ENCODE measurements around the gene SLC13A2. TPM values are rescaled to one million over a fixed set of nuclear protein-coding genes. Genes with fewer than 3 reads are reported as not detected.
A peak's percentile ranks its signal among the peaks of the same experiment; 100 is the strongest.
"Not testable (repeated sequence)": the region's sequence is repeated elsewhere in the genome, so short reads cannot be mapped to it uniquely, and the experiment has no call there.

Gene SLC13A2
- total RNA-seq = under 1 TPM in 4 of 8 experiments, not detected in 4; 0.09 to 1.00 (median 0.40) TPM

- H3K4me1 ChIP-seq (replicated peaks in 1 of 2) = peaks cover 6 to 14% of the 10 kb centered on the region in 2 donors
- no peak within 1 kb of the TSS for H3K27ac ChIP-seq
- ATAC-seq (replicated peaks in 6 of 8) = no peak
- no peak within 1 kb of the TSS for H3K4me3 ChIP-seq
- in situ Hi-C loops (cut with MboI; ENCODE audit: low pct_unique_long_range_greater_than_20kb in 2 of 9, low sequenced_read_pairs in 9 of 9, unreplicated experiment in 9 of 9) = no loop called here
- WGBS, 10 experiments = 20 to 95% (median 67%) methylated on average over 1 to 4 of the region's 5 CpGs; no CpG with 5 or more reads in 5 of the 10 experiments
Observed at GRCh38 chr17:28473542-28473941, at the start of gene SLC13A2. Gene SLC13A2, plus strand, starts transcription at chr17:28473644. Its CDS starts 69 bp downstream, at chr17:28473713.

- WGBS, 10 experiments = 33 to 92% (median 83%) methylated on average over 1 to 10 of the region's 13 CpGs
- Histone ChIP-seq H3K27ac (no peak overlapping the region), H3K4me3 (no peak overlapping the region), H3K4me1 (replicated peaks in 1 of 2) (no peaks in the 10 kb centered on the region)
- in situ Hi-C loops (cut with MboI; ENCODE audit: low pct_unique_long_range_greater_than_20kb in 2 of 9, low sequenced_read_pairs in 9 of 9, unreplicated experiment in 9 of 9) = no loop called here
- ATAC-seq (replicated peaks in 6 of 8) = no peak
Observed at GRCh38 chr17:28425206-28425605, 48.2 kb upstream of the SLC13A2 start.

GRCh38 chr17:28426081-28426519 is 47.3 kb upstream of the SLC13A2 start:
- Histone ChIP-seq H3K4me3 (no peak overlapping the region), H3K4me1 (replicated peaks in 1 of 2) (no peaks in the 10 kb centered on the region), H3K27ac (no peak overlapping the region)
- ATAC-seq (replicated peaks in 6 of 8) = peak in 3 of 8 experiments; percentile 36 to 76 (median 39)
- 45 to 73% (median 60%) methylated on average over 1 to 8 of the region's 9 CpGs; no CpG with 5 or more reads in 3 of the 10 experiments for WGBS, 10 experiments
- in situ Hi-C loops (cut with MboI; ENCODE audit: low pct_unique_long_range_greater_than_20kb in 2 of 9, low sequenced_read_pairs in 9 of 9, unreplicated experiment in 9 of 9) = no loop called here

GRCh38 chr17:28427371-28427770 is 46.1 kb upstream of the SLC13A2 start:
- in situ Hi-C loops (cut with MboI; ENCODE audit: low pct_unique_long_range_greater_than_20kb in 2 of 9, low sequenced_read_pairs in 9 of 9, unreplicated experiment in 9 of 9) = no loop called here
- ATAC-seq (replicated peaks in 6 of 8) = peak in 3 of 8 experiments; percentile 62 to 91 (median 90)
- WGBS, 10 experiments = 0 to 95% (median 77%) methylated on average over 1 to 5 of the region's 5 CpGs
- Histone ChIP-seq H3K4me3 (no peak overlapping the region), H3K4me1 (replicated peaks in 1 of 2) (no peaks in the 10 kb centered on the region), H3K27ac (no peak overlapping the region)

GRCh38 chr17:28427982-28428381 is 45.5 kb upstream of the SLC13A2 start:
- WGBS, 10 experiments = 38 to 100% (median 86%) methylated on average over 1 to 3 of the region's 4 CpGs; no CpG with 5 or more reads in 1 of the 10 experiments
- not testable (repeated sequence) for ATAC-seq (replicated peaks in 6 of 8)

GRCh38 chr17:28433721-28434120 is 39.7 kb upstream of the SLC13A2 start:
- in situ Hi-C loops (cut with MboI; ENCODE audit: low pct_unique_long_range_greater_than_20kb in 2 of 9, low sequenced_read_pairs in 9 of 9, unreplicated experiment in 9 of 9) = no loop called here
- ATAC-seq (replicated peaks in 6 of 8) = no peak
- Histone ChIP-seq H3K4me1 (replicated peaks in 1 of 2) (no peaks in the 10 kb centered on the region), H3K27ac (no peak overlapping the region), H3K4me3 (no peak overlapping the region)
- WGBS, 10 experiments = 60 to 100% (median 75%) methylated on average over 1 of the region's 1 CpG; no CpG with 5 or more reads in 7 of the 10 experiments

More at GRCh38 chr17:28427982-28428381, 45.5 kb upstream of the SLC13A2 start:
- H3K4me1 ChIP-seq (replicated peaks in 1 of 2); H3K4me3 ChIP-seq; in situ Hi-C loops (cut with MboI; ENCODE audit: low pct_unique_long_range_greater_than_20kb in 2 of 9, low sequenced_read_pairs in 9 of 9, unreplicated experiment in 9 of 9); H3K27ac ChIP-seq: not testable (repeated sequence)

- WGBS, 10 experiments = 0 to 83% (median 48%) methylated on average over 1 to 6 of the region's 8 CpGs; no CpG with 5 or more reads in 2 of the 10 experiments
- H3K4me1 ChIP-seq (replicated peaks in 1 of 2); ATAC-seq (replicated peaks in 6 of 8); in situ Hi-C loops (cut with MboI; ENCODE audit: low pct_unique_long_range_greater_than_20kb in 2 of 9, low sequenced_read_pairs in 9 of 9, unreplicated experiment in 9 of 9); H3K4me3 ChIP-seq; H3K27ac ChIP-seq: not testable (repeated sequence)
Observed at GRCh38 chr17:28434326-28434725, 39.1 kb upstream of the SLC13A2 start.

GRCh38 chr17:28443901-28444638 is 29.4 kb upstream of the SLC13A2 start:
- WGBS, 10 experiments = 9 to 96% (median 77%) methylated on average over 1 to 9 of the region's 9 CpGs; no CpG with 5 or more reads in 3 of the 10 experiments
- no peak overlapping the region for H3K4me3 ChIP-seq
- H3K4me1 ChIP-seq (replicated peaks in 1 of 2) = no peaks in the 10 kb centered on the region
- H3K27ac ChIP-seq = no peak overlapping the region
- in situ Hi-C loops (cut with MboI; ENCODE audit: low pct_unique_long_range_greater_than_20kb in 2 of 9, low sequenced_read_pairs in 9 of 9, unreplicated experiment in 9 of 9) = no loop called here
- ATAC-seq (replicated peaks in 6 of 8) = no peak

- ATAC-seq (replicated peaks in 6 of 8) = no peak
- whole genome bisulfite sequencing, 10 experiments = 22 to 91% (median 73%) methylated on average over 2 to 8 of the region's 8 CpGs; no CpG with 5 or more reads in 2 of the 10 experiments
- Histone ChIP-seq H3K4me3 (no peak overlapping the region), H3K4me1 (replicated peaks in 1 of 2) (no peaks in the 10 kb centered on the region), H3K27ac (no peak overlapping the region)
- in situ Hi-C loops (cut with MboI; ENCODE audit: low pct_unique_long_range_greater_than_20kb in 2 of 9, low sequenced_read_pairs in 9 of 9, unreplicated experiment in 9 of 9) = no loop called here
Observed at GRCh38 chr17:28446716-28447395, 26.6 kb upstream of the SLC13A2 start.

GRCh38 chr17:28447396-28447760 is 26.1 kb upstream of the SLC13A2 start:
- 0 to 83% (median 54%) methylated on average over 1 to 5 of the region's 5 CpGs for WGBS, 10 experiments
- ATAC-seq (replicated peaks in 6 of 8) = no peak

GRCh38 chr17:28449859-28450258 is 23.6 kb upstream of the SLC13A2 start:
- H3K4me1 ChIP-seq (replicated peaks in 1 of 2) = no peaks in the 10 kb centered on the region
- WGBS, 10 experiments = 86 to 100% (median 90%) methylated on average over 1 of the region's 1 CpG; no CpG with 5 or more reads in 2 of the 10 experiments
- in situ Hi-C loops (cut with MboI; ENCODE audit: low pct_unique_long_range_greater_than_20kb in 2 of 9, low sequenced_read_pairs in 9 of 9, unreplicated experiment in 9 of 9) = no loop called here
- no peak for ATAC-seq (replicated peaks in 6 of 8)
- no peak overlapping the region for H3K4me3 ChIP-seq
- no peak overlapping the region for H3K27ac ChIP-seq

More at GRCh38 chr17:28447396-28447760, 26.1 kb upstream of the SLC13A2 start:
- Histone ChIP-seq H3K27ac (no peak overlapping the region), H3K4me1 (replicated peaks in 1 of 2) (no peaks in the 10 kb centered on the region), H3K4me3 (no peak overlapping the region)
- in situ Hi-C loops (cut with MboI; ENCODE audit: low pct_unique_long_range_greater_than_20kb in 2 of 9, low sequenced_read_pairs in 9 of 9, unreplicated experiment in 9 of 9) = no loop called here

GRCh38 chr17:28457890-28458289 is 15.6 kb upstream of the SLC13A2 start:
- WGBS, 10 experiments = 11 to 86% (median 50%) methylated on average over 1 of the region's 6 CpGs; no CpG with 5 or more reads in 1 of the 10 experiments
- Histone ChIP-seq H3K27ac (no peak overlapping the region), H3K4me3 (no peak overlapping the region), H3K4me1 (replicated peaks in 1 of 2) (no peaks in the 10 kb centered on the region)
- ATAC-seq (replicated peaks in 6 of 8) = no peak
- in situ Hi-C loops (cut with MboI; ENCODE audit: low pct_unique_long_range_greater_than_20kb in 2 of 9, low sequenced_read_pairs in 9 of 9, unreplicated experiment in 9 of 9) = no loop called here

- no CpG with 5 or more reads among the region's 32 CpGs for WGBS, 10 experiments
- H3K4me3 ChIP-seq; ATAC-seq (replicated peaks in 6 of 8); H3K27ac ChIP-seq; H3K4me1 ChIP-seq (replicated peaks in 1 of 2); in situ Hi-C loops (cut with MboI; ENCODE audit: low pct_unique_long_range_greater_than_20kb in 2 of 9, low sequenced_read_pairs in 9 of 9, unreplicated experiment in 9 of 9): not testable (repeated sequence)
Observed at GRCh38 chr17:28458881-28459280, 14.6 kb upstream of the SLC13A2 start.
